Testis (tissue), 3 donors: ENCODE measurements around the gene TRIB2. TPM values are rescaled to one million over a fixed set of nuclear protein-coding genes. Genes with fewer than 3 reads are reported as not detected.

Experiments used
- DNase-seq: peaks from one replicate; pipeline ENCODE4 v3.0.0-alpha.2; 2019
- H3K27ac ChIP-seq, 2 donors: fragments of 200-600 bp; sonication (generic); one replicate each; pipeline ENCODE4 v1.5.1; 2019
- H3K27me3 ChIP-seq: fragments of 200-600 bp; sonication (generic); one replicate; pipeline ENCODE4 v1.5.1; 2019
- H3K36me3 ChIP-seq: fragments of 200-600 bp; sonication (generic); one replicate; pipeline ENCODE4 v1.5.1; 2017; ENCODE audit warnings: low read depth; ENCODE audit errors: missing control alignments
- H3K4me1 ChIP-seq: fragments of 200-600 bp; sonication (generic); one replicate; pipeline ENCODE4 v1.5.1; 2019
- H3K4me3 ChIP-seq, 2 donors: fragments of 200-600 bp; sonication (generic); one replicate each; pipeline ENCODE4 v1.5.1; 2017 to 2019
- H3K9me3 ChIP-seq: fragments of 200-600 bp; sonication (generic); one replicate; pipeline ENCODE4 v1.5.1; 2017
- CTCF ChIP-seq, 3 experiments: fragments of 450-650 bp in 2 of 3; fragments of 200-600 bp in 1 of 3; sonication (generic) in 1 of 3; IDR thresholded peaks; one replicate each; pipeline ENCODE4 v1.5.1; 2016 to 2019; ENCODE audit warnings: antibody characterized with exemption in 3 of 3, mild to moderate bottlenecking in 2 of 3, moderate library complexity in 1 of 3
- POLR2A ChIP-seq: fragments of 450-650 bp; IDR thresholded peaks from one replicate; pipeline ENCODE4 v1.6.1; 2017; ENCODE audit warnings: antibody characterized with exemption, mild to moderate bottlenecking, moderate library complexity
- WGBS, 2 donors: methylation state at CpG; one replicate each; pipeline ENCODE4 v1.1.5; 2018; 5-methylcytosine and 5-hydroxymethylcytosine counted together
- intact Hi-C: fragments of 100-400 bp; cut with DNase I; formaldehyde crosslinking; loops from one replicate; pipeline ENCODE4 v1.15.1; 2023; ENCODE audit warnings: low total_unique reads
- polyA plus RNA-seq: library from polyadenylated mRNA; stranded (reverse); fragments of 350-450 nt; fragmentation: Illumina TruSeq; extraction: RNeasy Lipid Tissue Mini Kit (QIAGEN cat#74804); gene quantifications from one replicate; pipeline ENCODE4 v1.2.3, GENCODE V29; 2014; ENCODE audit warnings: low read depth, low replicate concordance; ENCODE audit not compliant: insufficient read depth
- total RNA-seq, 2 donors: library from RNA; depleted of rRNA; stranded (reverse); fragments of >200 nt; gene quantifications; one replicate each; pipeline ENCODE4 v1.2.3, GENCODE V29; 2016

TRIB2 gene
- total and polyA plus RNA-seq, 3 donors from 2014 or later: 54.9 to 190 (median 189) TPM

- Histone ChIP-seq H3K36me3 (no peaks in the 10 kb centered on the region), H3K27ac (peak overlapping the region; percentile 5 to 96), H3K27me3 (no peaks in the 10 kb centered on the region), H3K9me3 (no peaks in the 10 kb centered on the region), H3K4me1 (peaks cover 79% of the 10 kb centered on the region), H3K4me3 (no peak overlapping the region)
- TF ChIP-seq POLR2A (no peak), CTCF (IDR thresholded peaks at IDR 0.05) (no peak)
- intact Hi-C loops: loop anchor here (10.0 kb wide), 2 partner anchors 207 to 277 kb away; no protein-coding TSS in a partner anchor
- WGBS, 2 donors: 79 to 83% methylated on average over 9 of the region's 9 CpGs
- DNase-seq: no peak
Observed at GRCh38 chr2:12728221-12728777, 11.6 kb downstream of the TRIB2 start.

DNA sequence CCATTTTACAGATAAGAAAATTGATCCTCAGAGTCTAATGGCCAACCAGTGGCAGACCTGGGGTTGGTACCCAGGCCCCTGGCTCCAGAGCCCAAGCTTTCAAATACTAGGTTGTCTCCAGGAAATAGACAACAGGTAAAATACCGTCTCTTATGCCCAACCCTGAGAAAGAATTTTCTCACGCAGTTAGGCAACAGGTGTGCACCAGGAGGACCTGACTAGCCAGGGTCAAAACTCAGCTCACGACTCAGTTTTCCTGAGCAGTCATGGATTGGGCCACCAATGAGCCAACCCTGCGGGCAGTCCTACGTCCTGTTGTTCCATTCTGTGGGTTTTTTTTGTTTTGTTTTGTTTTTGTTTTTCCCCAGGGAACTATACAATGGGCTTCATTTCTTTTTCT, 13.5 kb downstream of the TRIB2 start:
- no peaks in the 10 kb centered on the region for H3K36me3 ChIP-seq
- no peaks in the 10 kb centered on the region for H3K27me3 ChIP-seq
- no peak for DNase-seq
- TF ChIP-seq CTCF (IDR thresholded peaks at IDR 0.05) (no peak), POLR2A (no peak)
- intact Hi-C loops: loop anchor here (10.0 kb wide), 1 partner anchor 75 kb away; no protein-coding TSS in a partner anchor
- WGBS, 2 donors: 80 to 83% methylated on average over 5 of the region's 5 CpGs
- H3K27ac ChIP-seq: peak overlapping the region in 1 of 2 donors; percentile 96
- peaks cover 83% of the 10 kb centered on the region for H3K4me1 ChIP-seq
- H3K9me3 ChIP-seq: no peaks in the 10 kb centered on the region
- H3K4me3 ChIP-seq: no peak overlapping the region

DNA sequence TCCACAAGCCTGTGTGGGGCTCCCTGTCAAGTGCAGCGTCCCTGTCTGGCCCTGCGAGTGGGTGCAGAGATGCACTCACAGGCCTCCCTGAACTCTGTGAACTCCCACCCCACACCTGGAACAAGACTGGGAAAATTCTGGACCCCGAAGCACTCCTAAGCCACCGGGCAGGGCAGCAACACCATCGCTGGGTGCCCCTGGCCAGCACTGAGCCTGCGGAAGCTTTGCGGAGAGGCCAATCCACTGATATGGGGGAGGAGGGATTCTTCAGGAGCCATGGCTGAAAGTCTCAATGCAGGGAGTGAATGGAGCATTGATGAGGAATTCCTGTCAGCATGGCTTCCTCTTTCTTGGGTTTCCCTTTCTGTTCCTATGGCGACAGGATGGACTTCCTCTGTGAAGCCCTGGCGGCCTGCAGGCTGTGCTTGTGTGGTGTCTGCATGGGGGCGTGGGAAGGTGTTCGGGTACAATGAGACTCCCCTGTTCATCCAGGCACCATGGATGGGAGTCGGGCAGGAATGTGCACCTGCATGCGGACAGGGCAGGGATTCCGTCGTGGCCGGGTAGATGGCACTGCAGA, 15.1 kb downstream of the TRIB2 start:
- H3K36me3 ChIP-seq: no peaks in the 10 kb centered on the region
- 82 to 87% methylated on average over 16 of the region's 16 CpGs for WGBS, 2 donors
- no peak for DNase-seq
- H3K27ac ChIP-seq: peak overlapping the region; percentile 86 to 96
- H3K4me3 ChIP-seq: no peak overlapping the region
- intact Hi-C loops: loop anchor here (10.0 kb wide), 1 partner anchor 73 kb away; no protein-coding TSS in a partner anchor
- no peaks in the 10 kb centered on the region for H3K27me3 ChIP-seq
- H3K4me1 ChIP-seq: peaks cover 83% of the 10 kb centered on the region
- H3K9me3 ChIP-seq: no peaks in the 10 kb centered on the region
- TF ChIP-seq CTCF (IDR thresholded peaks at IDR 0.05): no peak
- no peak for TF ChIP-seq POLR2A

- no peaks in the 10 kb centered on the region for H3K27me3 ChIP-seq
- no peak overlapping the region for H3K4me3 ChIP-seq
- H3K9me3 ChIP-seq: no peaks in the 10 kb centered on the region
- intact Hi-C loops: loop anchor here (10.0 kb wide), 1 partner anchor 72 kb away; no protein-coding TSS in a partner anchor
- H3K4me1 ChIP-seq: peaks cover 81% of the 10 kb centered on the region
- DNase-seq: no peak
- 34 to 45% methylated on average over 5 to 10 of the region's 10 CpGs for WGBS, 2 donors
- TF ChIP-seq CTCF (IDR thresholded peaks at IDR 0.05) (no peak), POLR2A (no peak)
- H3K36me3 ChIP-seq: no peaks in the 10 kb centered on the region
- H3K27ac ChIP-seq: peak overlapping the region; percentile 86 to 96
Observed at GRCh38 chr2:12732651-12733050, 15.9 kb downstream of the TRIB2 start.
